Immature natural killer cell (primary cell): ENCODE results near the gene RIBC1. TPM values are rescaled to one million over a fixed set of nuclear protein-coding genes. Genes with fewer than 3 reads are reported as not detected.

Source experiments
- polyA plus RNA-seq, 3 donors: library from polyadenylated mRNA; unstranded; fragments of 300-500 nt; fragmentation: Illumina TruSeq; gene quantifications; one replicate each; pipeline ENCODE4 v1.2.3, GENCODE V29; 2021

The RIBC1 gene
- polyA plus RNA-seq, 3 donors from 2014 or later, result 0.71 TPM; not detected in 2

Other genes with a start within 250 kb of the RIBC1 start
- 10 to 100 TPM in 2 of 3 donors, 1 to 10 TPM in 1; 8.1 to 42.8 (median 21.1) TPM for gene KDM5C, start 197.7 kb upstream of the RIBC1 start, polyA plus RNA-seq
- gene IQSEC2, start 141.3 kb upstream of the RIBC1 start, polyA plus RNA-seq, result 1 to 10 TPM in 1 of 3 donors, under 1 TPM in 2; 0.08 to 1.7 (median 0.21) TPM
- 100 to 1,000 TPM in 1 of 3 donors, 10 to 100 TPM in 2; 43.1 to 105 (median 47.5) TPM for gene SMC1A, start 219 bp upstream of the RIBC1 start, polyA plus RNA-seq
- gene HSD17B10, start 11.5 kb downstream of the RIBC1 start, polyA plus RNA-seq, result 100 to 1,000 TPM; 170 to 194 (median 188) TPM